K562 (cell line): Measurements from ENCODE around the gene CEMP1. TPM values are rescaled to one million over a fixed set of nuclear protein-coding genes. Genes with fewer than 3 reads are reported as not detected.

Source experiments
- ARNT ChIP-seq, 2 experiments: fragments of 450-650 bp; IDR thresholded peaks; 2 replicates each; pipeline ENCODE4 v1.6.1; 2016; ENCODE audit warnings: mild to moderate bottlenecking in 1 of 2
- ELF4 ChIP-seq: fragments of 450-650 bp; formaldehyde crosslinking; IDR thresholded peaks from 2 replicates; pipeline ENCODE4 v1.4.0; 2022; ENCODE audit warnings: missing genetic modification characterization
- MGA ChIP-seq: fragments of 450-650 bp; IDR thresholded peaks from 2 replicates; pipeline ENCODE4 v1.6.1; 2016; ENCODE audit warnings: mild to moderate bottlenecking, moderate library complexity
- PATZ1 ChIP-seq: fragments of 250-450 bp; sonication (Bioruptor Pico); IDR thresholded peaks from 2 replicates; pipeline ENCODE4 v1.5.0; 2020; ENCODE audit warnings: mild to moderate bottlenecking, borderline replicate concordance
- WHSC1 ChIP-seq: IDR thresholded peaks from one replicate; pipeline ENCODE4 v1.6.1; 2012; ENCODE audit warnings: low read length, control low read depth, inconsistent platforms
- YBX1 ChIP-seq: fragments of 450-650 bp; IDR thresholded peaks from 2 replicates; pipeline ENCODE4 v1.7.1; 2016; ENCODE audit warnings: mild to moderate bottlenecking
- ZFP30 ChIP-seq: fragments of 250-450 bp; sonication (Bioruptor Pico); IDR thresholded peaks from 2 replicates; pipeline ENCODE4 v1.8.0; 2022; ENCODE audit warnings: moderate library complexity, mild to moderate bottlenecking, inconsistent platforms, borderline replicate concordance
- ZMIZ1 ChIP-seq, 2 experiments: fragments of 150-350 bp in 1 of 2; IDR thresholded peaks; 2 replicates each; pipeline ENCODE4 v1.6.1; 2012 to 2016; ENCODE audit warnings: low read depth in 2 of 2, low read length in 2 of 2, mild to moderate bottlenecking in 1 of 2, moderate library complexity in 1 of 2
- ZNF143 ChIP-seq: sonication (generic); formaldehyde crosslinking; IDR thresholded peaks from 2 replicates; pipeline ENCODE4 v1.9.0; 2022; ENCODE audit warnings: mild to moderate bottlenecking, missing genetic modification reagents
- polyA plus RNA-seq, 8 experiments: library from polyadenylated mRNA; depleted of rRNA in 4 of 8; stranded (reverse) in 5 of 8; unstranded in 3 of 8; fragments of >200 nt; fragmentation: Nextera tagmentation in 2 of 8; fragmentation: Illumina TruSeq in 1 of 8; extraction: Ambion mirVana in 2 of 8; extraction: Trizol in 1 of 8; gene quantifications; 2 replicates each; pipeline versions ENCODE4 v1.2.1 to v1.2.3, GENCODE V29; 2011 to 2014; ENCODE audit warnings: inconsistent platforms in 1 of 8, missing spikeins in 1 of 8
- total RNA-seq, 7 experiments: library from RNA; depleted of rRNA in 6 of 7; stranded (reverse); fragments of >200 nt in 6 of 7; fragmentation: Illumina TruSeq in 2 of 7; extraction: Trizol in 2 of 7; gene quantifications; 2 replicates each; pipeline versions ENCODE4 v1.2.1 to v1.2.3, GENCODE V29; 2011 to 2021; ENCODE audit warnings: low replicate concordance in 1 of 7

CEMP1 gene
- total and polyA plus RNA-seq, 9 of the 15 experiments (the other 6 are each of a cell fraction or from before 2014, with no cell fraction given), result 0.05 to 0.45 TPM; not detected in 7

- TF ChIP-seq ZMIZ1 (IDR thresholded peaks at IDR 0.05; ENCODE audit: low read depth in 2 of 2, low read length in 2 of 2) (no peak), MGA (no peak; the same call in 1 of the 2 replicates), ZFP30 (CRISPR knock-in tag) (no peak), ELF4 (no peak), ARNT (IDR thresholded peaks at IDR 0.05) (no peak), YBX1 (no peak), ZNF143 (CRISPR knock-in tag) (no peak), PATZ1 (no peak), WHSC1 (no peak)
These were observed 6.5 kb upstream of the CEMP1 start, which contains the start of gene PDPK1 (continued) for GRCh38 chr16:2537451-2538379.
